Natural killer cell treated with Interleukin-12 subunit alpha and Interleukin-12 subunit beta and Interleukin-15 and Interleukin-18, amount 100 ng/mL, for 72 hours (primary cell): ENCODE results near the gene CLIC6. TPM values are rescaled to one million over a fixed set of nuclear protein-coding genes. Genes with fewer than 3 reads are reported as not detected.
A peak's percentile ranks its signal among the peaks of the same experiment; 100 is the strongest.
"Not testable (repeated sequence)": the region's sequence is repeated elsewhere in the genome, so short reads cannot be mapped to it uniquely, and the experiment has no call there.

Source experiments
- ATAC-seq, 2 donors: fragments of 150-1000 bp; cut with Tn5 transposase in 1 of 2; sonication (Bioruptor Pico), chemical (Tn5 transposase) in 1 of 2; 2 replicates each; pipeline ENCODE4 v1.10.0; 2021
- DNase-seq: peaks from one replicate; pipeline ENCODE4 v3.0.0; 2022; ENCODE audit warnings: low spot score
- H3K27ac Mint-ChIP-seq, 2 donors: 1 replicate in 1 of 2; 2 replicates in 1 of 2; pipeline ENCODE4 v1.8.0; 2022; ENCODE audit warnings: mixed read lengths in 2 of 2, mild to moderate bottlenecking in 1 of 2, moderate library complexity in 1 of 2
- H3K27me3 Mint-ChIP-seq, 2 donors: 1 replicate in 1 of 2; 2 replicates in 1 of 2; pipeline ENCODE4 v1.8.0; 2022; ENCODE audit warnings: mixed read lengths in 2 of 2
- H3K36me3 Mint-ChIP-seq: one replicate; pipeline ENCODE4 v1.8.0; 2022; ENCODE audit warnings: mixed read lengths
- H3K4me1 Mint-ChIP-seq, 2 donors: 1 replicate in 1 of 2; 2 replicates in 1 of 2; pipeline ENCODE4 v1.8.0; 2022; ENCODE audit warnings: low read depth in 2 of 2, mixed read lengths in 2 of 2, mild to moderate bottlenecking in 1 of 2
- H3K4me3 Mint-ChIP-seq: one replicate; pipeline ENCODE4 v1.8.0; 2022; ENCODE audit warnings: mixed read lengths
- H3K9me3 Mint-ChIP-seq: 2 replicates; pipeline ENCODE4 v1.8.0; 2022; ENCODE audit warnings: mixed read lengths
- total RNA-seq, 2 donors: library from RNA; stranded (reverse); gene quantifications; one replicate each; pipeline ENCODE4 v1.2.3, GENCODE V29; 2022

Gene CLIC6
- total RNA-seq, 2 donors from 2014 or later = 0.45 to 0.50 TPM

DNA sequence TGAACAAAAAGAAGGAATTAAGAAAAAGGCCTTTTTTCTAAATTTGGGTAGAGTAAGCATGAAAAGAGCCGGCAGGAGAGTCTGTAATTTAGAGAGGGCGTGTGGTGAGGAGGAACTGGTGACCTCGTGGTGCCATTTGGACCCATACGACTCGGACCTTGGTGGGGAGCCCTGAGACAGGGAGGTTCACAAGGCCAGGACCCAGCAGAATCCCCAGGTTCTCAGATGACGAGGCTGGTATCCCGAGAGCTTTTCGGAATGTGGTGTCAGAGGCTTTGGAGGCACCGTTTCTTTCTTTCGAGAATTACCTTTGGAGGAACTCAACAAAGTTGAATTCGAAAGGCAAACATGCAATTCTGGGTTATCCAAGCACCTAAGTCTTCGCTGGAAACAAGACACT, 34.8 kb downstream of the CLIC6 start:
- DNase-seq (no peak), ATAC-seq (no peak)
- Mint-ChIP-seq H3K9me3 (no peaks in the 10 kb centered on the region), H3K4me3 (no peak overlapping the region), H3K27me3 (peaks cover 21 to 50% of the 10 kb centered on the region in 2 donors), H3K27ac (no peak overlapping the region), H3K36me3 (no peaks in the 10 kb centered on the region), H3K4me1 (peaks cover 6 to 8% of the 10 kb centered on the region in 2 donors)

DNA sequence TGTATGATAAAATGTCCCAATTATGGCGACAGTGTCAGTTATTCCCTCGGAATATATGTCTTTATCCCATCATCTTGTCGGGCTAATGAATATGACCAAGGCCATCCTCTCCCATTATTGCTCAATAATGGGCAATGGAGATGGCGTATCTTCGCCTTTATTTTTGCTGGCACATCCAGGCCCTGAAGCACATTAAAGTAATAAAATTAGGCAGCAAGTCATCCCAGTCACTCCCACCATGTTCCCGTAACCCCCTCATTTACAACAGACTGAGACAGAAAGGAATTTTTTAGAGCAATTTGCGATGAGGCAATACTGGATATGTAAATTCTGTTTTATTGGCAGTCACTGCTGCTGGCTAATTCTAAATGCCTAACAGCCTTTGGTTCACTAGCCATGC, 35.3 kb downstream of the CLIC6 start:
- H3K27me3 Mint-ChIP-seq = peaks cover 21 to 47% of the 10 kb centered on the region in 2 donors
- no peak overlapping the region for H3K27ac Mint-ChIP-seq

DNA sequence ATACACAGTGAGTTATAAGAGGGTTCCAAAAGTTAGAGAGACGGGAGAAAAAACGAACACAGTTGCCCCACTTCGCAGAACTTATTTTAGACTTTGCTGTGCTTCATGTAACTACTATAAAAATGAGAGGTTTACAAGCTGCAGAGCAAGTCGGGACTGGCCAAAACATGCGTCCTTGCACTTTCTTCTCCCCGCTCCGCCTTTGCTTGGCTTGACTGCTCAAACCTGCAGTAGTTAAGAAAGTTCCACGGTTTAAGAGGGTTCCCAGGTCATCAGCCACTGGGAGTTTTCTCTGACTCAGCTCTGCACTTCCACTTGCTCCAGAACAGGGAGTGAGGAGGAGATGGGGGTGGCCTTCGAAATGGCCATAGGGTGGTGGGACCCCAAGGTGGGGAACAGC, 36.2 kb downstream of the CLIC6 start:
- ATAC-seq = no peak
- Mint-ChIP-seq H3K27ac (no peak overlapping the region), H3K27me3 (peaks cover 19 to 47% of the 10 kb centered on the region in 2 donors), H3K4me3 (no peak overlapping the region), H3K36me3 (no peaks in the 10 kb centered on the region), H3K9me3 (no peaks in the 10 kb centered on the region), H3K4me1 (peaks cover 6 to 8% of the 10 kb centered on the region in 2 donors)
- DNase-seq = no peak

More for the DNA sequence above, 35.3 kb downstream of the CLIC6 start:
- ATAC-seq (no peak), DNase-seq (peak; percentile 28)
- Mint-ChIP-seq H3K4me1 (peaks cover 6 to 8% of the 10 kb centered on the region in 2 donors), H3K36me3 (no peaks in the 10 kb centered on the region), H3K9me3 (no peaks in the 10 kb centered on the region), H3K4me3 (no peak overlapping the region)

DNA sequence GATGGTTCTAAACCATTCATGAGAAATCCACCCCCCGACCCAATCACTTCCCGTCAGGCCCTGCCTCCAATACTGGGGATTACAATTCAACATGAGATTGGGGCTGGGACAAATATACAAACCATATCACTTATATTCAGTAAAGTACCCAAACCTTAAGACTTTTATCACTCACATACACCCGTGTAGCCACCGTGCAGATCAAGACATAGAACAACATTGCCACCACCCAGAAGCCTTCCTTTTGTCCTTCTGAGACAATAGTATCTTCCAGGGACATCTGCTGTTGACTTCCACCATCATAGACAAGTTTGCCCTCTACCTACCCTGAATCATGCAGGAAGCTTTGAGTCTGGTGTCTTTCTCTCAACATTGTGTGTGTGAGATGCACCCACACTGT, 37.5 kb downstream of the CLIC6 start:
- H3K9me3 Mint-ChIP-seq = no peaks in the 10 kb centered on the region
- H3K27ac Mint-ChIP-seq = no peak overlapping the region
- no peak for ATAC-seq
- H3K27me3 Mint-ChIP-seq = peaks cover 19 to 46% of the 10 kb centered on the region in 2 donors
- H3K36me3 Mint-ChIP-seq = no peaks in the 10 kb centered on the region
- DNase-seq = no peak
- H3K4me1 Mint-ChIP-seq = peaks cover 6 to 8% of the 10 kb centered on the region in 2 donors
- H3K4me3 Mint-ChIP-seq = no peak overlapping the region

DNA sequence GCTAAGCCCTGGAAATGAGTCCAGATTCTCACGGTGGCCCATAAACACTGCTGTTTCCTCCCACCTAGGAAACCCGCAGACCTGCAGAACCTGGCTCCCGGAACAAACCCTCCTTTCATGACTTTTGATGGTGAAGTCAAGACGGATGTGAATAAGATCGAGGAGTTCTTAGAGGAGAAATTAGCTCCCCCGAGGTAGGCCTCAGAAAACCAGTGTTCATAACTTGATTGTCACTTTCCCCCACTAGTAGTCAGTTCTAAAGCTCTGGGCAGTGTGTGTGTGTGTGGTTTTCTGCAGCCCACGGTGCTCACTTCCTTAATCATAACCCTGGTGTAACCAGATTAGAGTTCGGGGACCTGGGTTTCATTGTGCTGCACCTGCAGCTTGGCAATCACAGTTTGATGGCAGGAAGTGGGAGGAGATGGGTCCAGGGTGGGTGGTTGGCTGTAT, 39.1 kb downstream of the CLIC6 start:
- Mint-ChIP-seq H3K9me3 (no peaks in the 10 kb centered on the region), H3K36me3 (no peaks in the 10 kb centered on the region), H3K4me1 (peaks cover 6 to 8% of the 10 kb centered on the region in 2 donors), H3K4me3 (peak overlapping the region; percentile 45), H3K27ac (no peak overlapping the region), H3K27me3 (peaks cover 21 to 52% of the 10 kb centered on the region in 2 donors)
- peak; percentile 54 for DNase-seq
- peak; percentile 86 to 94 for ATAC-seq

DNA sequence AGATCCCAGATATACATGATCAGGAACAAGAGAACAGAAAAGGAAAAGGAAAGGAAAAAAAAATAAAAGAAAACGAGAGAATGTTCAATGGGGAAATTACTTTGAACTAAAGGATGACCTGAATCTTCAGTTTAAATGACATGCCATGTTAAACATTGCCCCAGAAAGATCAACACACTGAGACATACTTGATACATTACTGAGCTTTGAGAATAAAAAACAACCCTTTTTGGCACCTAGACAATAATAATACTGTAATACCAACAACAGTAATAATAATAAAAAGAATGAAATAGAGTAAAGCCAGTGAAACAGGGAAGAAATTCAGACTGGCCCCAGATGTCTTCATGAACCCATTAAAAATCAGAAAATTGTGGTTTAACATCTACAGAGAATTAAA, 44.8 kb downstream of the CLIC6 start:
- Mint-ChIP-seq H3K9me3 (no peaks in the 10 kb centered on the region), H3K27me3 (peaks cover 14 to 38% of the 10 kb centered on the region in 2 donors), H3K4me1 (peaks cover 13% of the 10 kb centered on the region in 2 donors), H3K27ac (no peak overlapping the region), H3K36me3 (no peaks in the 10 kb centered on the region), H3K4me3 (no peak overlapping the region)
- DNase-seq (no peak), ATAC-seq (no peak)

DNA sequence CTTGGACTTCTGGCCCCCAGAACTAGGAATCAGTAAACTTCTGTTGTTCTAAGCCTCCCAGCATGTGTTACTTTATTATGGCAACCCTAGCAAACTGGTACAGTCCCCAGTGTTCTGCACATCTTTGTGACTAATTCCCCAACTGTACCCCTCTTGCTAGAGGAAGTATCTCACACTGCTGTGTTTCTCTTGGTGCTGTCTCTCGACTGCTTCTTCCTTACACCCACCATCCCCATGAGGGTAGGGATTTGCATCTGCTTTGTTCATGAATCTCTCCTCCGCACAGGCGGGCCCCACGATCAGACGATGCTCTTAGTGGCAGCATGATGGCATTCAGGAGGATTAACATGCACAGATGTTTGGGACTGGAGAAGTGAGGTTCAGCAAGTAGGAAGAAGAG, 46.7 kb downstream of the CLIC6 start:
- H3K36me3 Mint-ChIP-seq = no peaks in the 10 kb centered on the region
- H3K27me3 Mint-ChIP-seq = peaks cover 14 to 44% of the 10 kb centered on the region in 2 donors
- no peaks in the 10 kb centered on the region for H3K9me3 Mint-ChIP-seq
- DNase-seq (no peak), ATAC-seq (peak; percentile 26 to 59)
- H3K4me1 Mint-ChIP-seq = peaks cover 13% of the 10 kb centered on the region in 2 donors
- H3K4me3 Mint-ChIP-seq = peak overlapping the region; percentile 46
- peak overlapping the region in 1 of 2 donors; percentile 11 for H3K27ac Mint-ChIP-seq

DNA sequence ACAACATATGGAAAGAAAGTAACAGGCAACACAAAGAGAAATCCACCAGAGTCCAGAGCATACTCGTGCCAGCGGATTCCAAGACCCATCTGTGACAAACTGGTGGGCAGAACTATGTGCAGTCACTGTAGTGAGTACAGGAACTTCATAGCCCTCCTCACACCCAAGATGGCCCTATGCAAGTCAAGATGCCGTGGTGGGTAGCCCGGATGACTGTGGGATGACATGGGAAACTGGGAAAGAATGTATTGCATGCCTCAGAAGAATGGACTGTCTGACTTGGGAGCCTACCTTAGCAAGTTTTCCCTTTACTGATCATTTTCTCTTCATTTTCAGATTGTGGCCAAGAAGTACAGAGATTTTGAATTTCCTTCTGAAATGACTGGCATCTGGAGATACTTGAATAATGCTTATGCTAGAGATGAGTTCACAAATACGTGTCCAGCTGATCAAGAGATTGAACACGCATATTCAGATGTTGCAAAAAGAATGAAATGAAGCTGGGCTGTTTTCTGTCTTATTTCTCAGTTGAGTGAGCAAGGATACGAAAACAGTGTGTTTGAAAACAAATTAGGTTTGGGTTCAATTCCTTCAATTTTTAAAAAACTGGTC, 47.3 kb downstream of the CLIC6 start:
- ATAC-seq (peak in 1 of 2 donors; percentile 41), DNase-seq (no peak)
- H3K4me3 Mint-ChIP-seq = peak overlapping the region; percentile 46
- H3K9me3 Mint-ChIP-seq = no peaks in the 10 kb centered on the region
- H3K36me3 Mint-ChIP-seq = no peaks in the 10 kb centered on the region
- H3K4me1 Mint-ChIP-seq = peaks cover 13% of the 10 kb centered on the region in 2 donors
- H3K27ac Mint-ChIP-seq = peak overlapping the region in 1 of 2 donors; percentile 11
- H3K27me3 Mint-ChIP-seq = peaks cover 14 to 44% of the 10 kb centered on the region in 2 donors

DNA sequence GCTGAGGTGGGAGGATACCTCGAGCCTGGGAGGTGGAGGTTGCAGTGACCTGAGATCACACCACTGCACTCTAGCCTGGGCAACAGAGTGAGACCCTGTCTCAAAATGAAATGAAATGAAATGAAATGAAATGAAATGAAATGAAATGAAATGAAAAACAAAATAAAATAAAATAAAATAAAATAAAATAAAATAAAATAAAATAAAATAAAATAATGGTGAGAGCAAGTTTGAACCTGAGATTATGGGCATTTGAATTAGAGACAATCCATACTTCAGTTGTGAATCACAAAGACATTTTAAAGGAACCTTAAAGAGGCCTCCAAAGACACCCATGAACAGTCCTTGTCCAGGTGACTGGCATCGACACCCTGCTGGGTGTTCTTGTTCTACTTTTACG, 49.7 kb downstream of the CLIC6 start:
- ATAC-seq, H3K36me3 Mint-ChIP-seq, H3K4me3 Mint-ChIP-seq, H3K27ac Mint-ChIP-seq, DNase-seq, H3K9me3 Mint-ChIP-seq: not testable (repeated sequence)
- Mint-ChIP-seq H3K4me1 (peaks cover 13% of the 10 kb centered on the region in 2 donors), H3K27me3 (peaks cover 13 to 24% of the 10 kb centered on the region in 2 donors)

DNA sequence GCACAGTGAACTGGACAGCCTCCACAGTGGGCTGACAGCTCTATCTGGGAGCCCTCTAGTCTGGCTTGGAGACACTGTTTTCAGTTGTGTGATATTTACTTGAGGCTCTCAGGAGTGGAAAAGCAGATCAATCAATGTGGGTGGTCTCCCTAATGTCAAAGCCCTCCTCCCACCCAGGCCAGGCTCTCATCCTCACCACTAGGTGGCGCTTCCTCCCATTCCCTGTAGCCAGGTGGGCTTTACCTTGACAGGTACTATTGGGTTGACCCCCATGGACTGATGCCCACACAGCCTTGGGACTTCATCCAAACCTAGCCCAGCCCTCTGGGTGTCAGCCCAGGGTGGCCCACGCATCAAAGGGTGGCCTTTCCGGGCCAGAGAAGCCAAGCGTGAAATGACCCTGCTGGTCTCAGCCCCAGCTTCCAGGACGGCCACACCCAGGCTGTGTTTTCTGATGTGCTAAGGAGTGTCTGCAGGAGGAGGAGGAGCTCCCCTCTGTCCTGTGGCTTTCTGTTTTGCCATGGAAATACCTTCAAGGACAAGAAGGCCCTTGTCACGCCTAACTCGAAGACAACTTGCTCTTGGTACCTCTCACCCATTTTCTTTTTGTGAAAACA, 54.0 kb downstream of the CLIC6 start:
- DNase-seq (no peak), ATAC-seq (peak; percentile 40 to 41)
- no peak overlapping the region for H3K27ac Mint-ChIP-seq
- no peaks in the 10 kb centered on the region for H3K36me3 Mint-ChIP-seq
- no peak overlapping the region for H3K4me3 Mint-ChIP-seq
- H3K4me1 Mint-ChIP-seq = peaks cover 4 to 11% of the 10 kb centered on the region in 2 donors
- no peaks in the 10 kb centered on the region for H3K9me3 Mint-ChIP-seq
- H3K27me3 Mint-ChIP-seq = peaks cover 9 to 26% of the 10 kb centered on the region in 2 donors

DNA sequence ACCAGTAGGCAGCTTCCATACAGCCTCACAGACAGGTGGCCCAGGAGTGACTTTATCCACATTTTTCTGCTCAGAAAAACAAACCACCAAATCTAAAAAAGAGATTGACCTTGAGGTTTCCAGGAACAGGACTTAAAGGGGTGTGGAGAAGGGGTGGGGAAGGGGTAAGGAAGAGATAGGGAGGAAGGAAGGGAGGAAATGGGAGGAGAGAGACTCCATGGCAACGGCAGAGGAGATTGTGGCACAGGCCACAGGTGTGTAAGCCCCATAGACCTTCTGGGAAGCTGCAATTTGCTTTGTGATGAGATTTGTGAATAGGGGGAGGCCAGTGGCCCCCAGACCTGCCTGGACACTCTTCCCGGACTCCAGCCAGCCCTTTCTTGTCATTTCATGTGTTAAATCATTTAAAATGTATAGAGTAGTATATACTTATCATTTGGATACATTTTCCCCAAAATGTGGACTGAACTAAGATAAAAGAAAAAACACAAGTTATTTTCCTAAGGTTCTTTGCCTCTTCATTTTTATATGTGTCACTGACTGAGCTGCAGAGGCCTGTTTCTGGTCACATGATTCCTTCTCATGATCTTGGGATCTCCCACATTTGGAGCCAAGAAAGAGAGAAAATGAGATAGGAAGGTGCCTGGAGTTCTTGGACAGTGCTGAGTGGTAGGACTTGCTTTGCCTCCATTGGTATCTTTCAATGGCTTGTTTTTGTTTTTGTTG, 55.5 kb downstream of the CLIC6 start:
- no peaks in the 10 kb centered on the region for H3K36me3 Mint-ChIP-seq
- peaks cover 12 to 31% of the 10 kb centered on the region in 2 donors for H3K27me3 Mint-ChIP-seq
- peaks cover 3 to 11% of the 10 kb centered on the region in 2 donors for H3K4me1 Mint-ChIP-seq
- no peak for ATAC-seq
- DNase-seq = no peak
- H3K27ac Mint-ChIP-seq = no peak overlapping the region
- H3K9me3 Mint-ChIP-seq = no peaks in the 10 kb centered on the region
- H3K4me3 Mint-ChIP-seq = no peak overlapping the region

DNA sequence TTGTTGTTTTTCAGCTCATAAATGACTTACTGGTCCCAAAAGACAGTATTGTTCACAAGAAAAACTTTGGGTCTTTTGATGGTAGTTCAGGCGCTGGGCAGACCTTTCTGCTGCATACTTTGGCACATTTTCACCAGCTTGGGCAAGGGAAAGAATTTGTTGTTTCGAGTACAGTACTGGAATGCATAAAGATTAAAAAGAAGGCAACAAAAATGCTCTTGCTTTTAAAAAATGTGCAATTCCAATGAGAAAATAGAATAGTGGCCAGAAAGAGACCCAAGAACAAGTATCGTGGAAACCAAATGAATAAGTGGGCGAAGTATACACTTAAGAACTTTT, 56.0 kb downstream of the CLIC6 start:
- H3K27me3 Mint-ChIP-seq = peaks cover 12 to 26% of the 10 kb centered on the region in 2 donors
- H3K4me1 Mint-ChIP-seq = peaks cover 3 to 11% of the 10 kb centered on the region in 2 donors
- H3K9me3 Mint-ChIP-seq = no peaks in the 10 kb centered on the region
- DNase-seq = no peak
- no peak overlapping the region for H3K27ac Mint-ChIP-seq
- no peaks in the 10 kb centered on the region for H3K36me3 Mint-ChIP-seq
- ATAC-seq = no peak
- no peak overlapping the region for H3K4me3 Mint-ChIP-seq

DNA sequence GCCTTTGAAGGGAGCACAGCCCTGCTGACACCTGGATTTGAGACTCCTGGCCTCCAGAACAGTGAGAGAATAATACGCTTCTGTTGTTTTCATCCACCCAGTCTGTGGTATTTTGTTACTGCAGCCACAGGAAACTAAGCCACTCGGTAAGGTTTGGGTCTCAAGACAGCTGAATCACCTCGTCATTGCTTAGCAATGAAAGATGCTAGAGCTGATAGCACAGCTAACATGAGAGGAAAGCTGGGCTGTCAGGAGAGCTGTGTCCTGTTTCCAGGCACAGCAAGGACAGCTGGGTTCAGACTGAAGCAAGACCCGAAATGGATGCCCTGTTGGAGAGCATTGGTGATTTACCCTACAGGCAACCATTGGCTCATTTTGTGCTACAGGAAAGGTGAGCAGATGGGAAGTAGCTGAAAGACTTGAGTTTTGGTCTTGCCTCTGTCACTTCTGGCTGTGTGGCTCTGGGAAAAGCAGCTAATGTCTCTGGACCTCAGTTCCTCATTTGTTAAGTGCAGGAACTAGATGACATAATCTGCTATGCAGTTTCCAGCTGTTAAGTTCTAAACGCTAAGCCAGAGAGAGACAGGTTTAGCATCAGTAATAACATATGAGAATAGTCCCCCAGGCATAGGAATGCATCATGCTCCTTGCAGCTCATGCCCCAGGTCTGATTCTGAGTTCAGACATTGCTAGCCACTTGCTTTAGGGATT, 58.0 kb downstream of the CLIC6 start:
- DNase-seq (no peak), ATAC-seq (no peak)
- no peaks in the 10 kb centered on the region for H3K36me3 Mint-ChIP-seq
- no peak overlapping the region for H3K27ac Mint-ChIP-seq
- H3K27me3 Mint-ChIP-seq = peaks cover 14 to 24% of the 10 kb centered on the region in 2 donors
- no peaks in the 10 kb centered on the region for H3K9me3 Mint-ChIP-seq
- peaks cover 3 to 11% of the 10 kb centered on the region in 2 donors for H3K4me1 Mint-ChIP-seq
- H3K4me3 Mint-ChIP-seq = no peak overlapping the region
